NCI-H1048 (cell line): ENCODE data around the gene FRMD4A.
"Not testable (repeated sequence)": the region's sequence is repeated elsewhere in the genome, so short reads cannot be mapped to it uniquely, and the experiment has no call there.

Experiments used
- DNase-seq: peaks from one replicate; lab custom pipeline; 2025; lab: John Stamatoyannopoulos, UW

FRMD4A gene

DNA sequence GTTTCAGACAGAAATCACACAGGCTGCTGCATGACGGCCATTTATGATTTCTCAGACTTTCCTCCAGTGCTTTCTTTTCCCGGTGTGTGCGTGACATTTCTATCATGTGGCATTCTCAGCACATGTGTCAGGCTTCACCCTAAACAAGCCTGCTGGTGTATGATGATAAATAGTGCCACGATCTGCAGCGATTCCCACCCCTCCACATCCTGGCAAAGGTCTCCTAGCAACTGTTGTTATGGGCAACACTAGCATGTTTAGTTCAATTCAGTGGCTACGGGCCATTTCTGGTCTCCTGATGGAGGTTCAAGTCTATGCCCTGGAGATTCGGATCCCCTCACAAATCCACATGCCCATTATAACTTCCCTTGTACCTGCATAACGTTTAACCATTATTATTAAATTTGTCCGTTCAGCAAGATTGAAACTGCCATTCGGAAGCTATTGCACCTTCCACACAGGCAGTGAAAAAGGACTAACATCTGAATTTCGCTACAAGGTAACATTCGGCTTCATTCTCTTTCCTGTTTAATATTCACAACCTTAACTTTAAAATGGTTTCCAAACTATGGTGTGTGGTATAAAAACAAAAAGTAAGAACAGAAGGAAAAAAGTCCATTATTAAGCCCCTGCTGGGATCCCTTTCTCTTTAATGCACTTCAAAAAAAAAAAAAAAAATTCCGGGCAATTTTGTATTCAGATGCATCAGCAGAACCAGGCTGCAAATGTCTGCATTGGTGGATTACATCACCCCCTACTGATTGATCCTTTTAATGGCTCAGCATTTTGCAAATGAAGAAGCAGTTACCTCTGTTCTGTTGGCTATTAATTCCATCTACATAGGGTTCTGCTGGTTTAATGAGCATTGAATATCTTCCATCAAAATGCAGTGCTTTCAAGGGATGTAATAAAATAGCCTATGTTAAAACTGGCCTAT is 90.2 kb downstream of the FRMD4A start:
- DNase-seq = no peak

- DNase-seq = not testable (repeated sequence)
Observed at GRCh38 chr10:14238659-14239058, 92.1 kb downstream of the FRMD4A start.

- no peak for DNase-seq
Observed at GRCh38 chr10:14236341-14236740, 94.4 kb downstream of the FRMD4A start.

- DNase-seq = no peak
Observed at GRCh38 chr10:14235566-14236195, 95.0 kb downstream of the FRMD4A start.

- no peak for DNase-seq
Observed at GRCh38 chr10:14233566-14233965, 97.2 kb downstream of the FRMD4A start.

- DNase-seq = not testable (repeated sequence)
Observed at GRCh38 chr10:14228798-14229197, 101.9 kb downstream of the FRMD4A start.

DNA sequence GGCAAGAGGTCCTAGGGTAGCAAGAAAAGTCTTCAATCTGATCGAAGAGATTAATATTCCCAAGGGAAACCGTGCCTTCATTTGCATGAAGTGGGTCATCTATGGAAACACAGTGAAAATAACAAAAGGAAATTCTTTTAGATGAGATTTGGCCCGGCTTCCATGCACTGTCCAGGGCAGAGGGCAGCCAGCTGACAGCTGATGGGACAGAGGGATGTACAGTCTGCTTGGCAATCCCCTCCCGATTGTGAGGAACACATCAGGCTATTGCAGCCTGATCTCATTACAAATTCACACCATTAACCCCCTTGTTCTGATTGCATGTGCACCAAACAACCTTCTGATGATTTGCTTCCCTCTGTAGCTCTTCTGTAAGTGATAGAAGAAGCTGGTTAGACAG is 105.3 kb downstream of the FRMD4A start:
- no peak for DNase-seq

- no peak for DNase-seq
Observed at GRCh38 chr10:14220026-14220425, 110.7 kb downstream of the FRMD4A start.

- no peak for DNase-seq
Observed at GRCh38 chr10:14219411-14219810, 111.3 kb downstream of the FRMD4A start.

DNA sequence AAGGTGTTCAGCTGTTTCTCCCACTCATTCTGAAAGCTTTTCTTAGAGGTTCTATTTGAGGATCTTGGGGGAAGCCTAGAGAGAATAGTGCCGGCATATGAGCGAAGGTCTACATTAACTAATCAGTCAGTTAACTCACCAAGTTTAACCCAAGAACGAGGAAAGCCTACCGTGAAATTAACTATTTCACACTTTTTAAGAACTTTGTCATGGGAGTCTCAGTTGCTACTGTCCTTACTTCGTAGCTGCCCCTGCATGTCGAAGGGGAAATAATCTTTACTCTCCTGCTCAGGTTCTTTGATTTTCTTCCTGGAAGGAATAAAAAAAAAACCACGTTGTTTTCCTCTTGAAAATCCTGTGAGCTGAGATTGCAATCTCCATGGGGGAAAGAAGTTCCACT is 115.1 kb downstream of the FRMD4A start:
- no peak for DNase-seq

GRCh38 chr10:14213703-14214102 is 117.0 kb downstream of the FRMD4A start:
- not testable (repeated sequence) for DNase-seq

DNA sequence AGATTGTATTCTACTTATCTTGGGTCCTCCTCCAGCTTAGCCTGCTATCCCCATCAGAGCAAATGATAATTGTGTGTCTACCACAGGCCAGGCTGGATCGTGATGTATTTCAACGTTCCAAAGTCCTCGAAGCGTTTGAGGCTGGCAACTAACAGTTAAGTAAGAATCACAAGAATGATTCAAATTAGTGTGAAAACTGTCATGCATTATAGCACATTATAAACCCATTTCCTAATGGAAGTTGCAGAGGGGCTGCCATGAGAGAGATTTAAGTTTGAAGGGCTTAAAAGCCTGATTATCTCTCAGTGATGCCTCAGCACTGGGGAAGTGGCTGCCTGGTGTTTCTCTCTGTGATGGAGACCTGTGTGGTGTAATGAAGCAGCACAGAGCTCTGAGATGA is 119.1 kb downstream of the FRMD4A start:
- DNase-seq = no peak

DNA sequence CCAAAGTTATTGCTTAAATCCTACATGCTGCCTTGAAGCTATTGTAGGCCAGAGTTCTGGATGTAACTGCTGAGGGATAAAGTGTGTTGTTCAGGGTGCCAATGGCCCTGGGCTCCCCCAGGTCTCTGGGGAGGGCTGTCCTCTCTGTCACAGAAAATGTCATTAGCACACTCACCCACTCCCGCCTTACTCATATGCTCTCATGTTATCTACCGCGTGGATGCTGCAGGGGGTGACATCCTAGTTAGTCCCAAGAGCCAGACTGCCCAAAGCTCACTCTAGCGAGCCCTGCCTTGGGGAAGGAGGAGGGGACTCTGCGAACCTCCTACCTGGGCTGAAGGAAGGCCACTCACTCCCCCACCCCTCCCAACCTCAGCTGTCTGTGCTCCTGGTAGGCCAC is 122.5 kb downstream of the FRMD4A start:
- DNase-seq = no peak

- DNase-seq = no peak
Observed at GRCh38 chr10:14205233-14205632, 125.5 kb downstream of the FRMD4A start.

GRCh38 chr10:14200698-14201544 is 129.8 kb downstream of the FRMD4A start:
- DNase-seq = no peak

DNA sequence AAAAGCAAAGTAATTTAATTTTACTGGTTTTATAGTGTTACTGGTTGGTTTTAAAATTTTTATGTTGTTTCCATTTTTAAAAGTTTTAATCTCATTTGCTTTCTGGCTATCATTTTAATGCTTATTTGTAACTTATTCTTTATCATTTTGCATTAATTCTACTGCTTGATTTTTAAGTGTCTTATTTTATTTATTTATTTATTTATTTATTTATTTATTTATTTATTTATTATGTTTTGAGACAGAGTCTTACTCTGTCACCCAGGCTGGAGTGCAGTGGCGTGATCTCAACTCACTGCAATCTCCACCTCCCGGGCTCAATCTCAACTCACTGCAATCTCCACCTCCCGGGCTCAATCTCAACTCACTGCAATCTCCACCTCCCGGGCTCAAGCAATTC is 131.6 kb downstream of the FRMD4A start:
- not testable (repeated sequence) for DNase-seq

DNA sequence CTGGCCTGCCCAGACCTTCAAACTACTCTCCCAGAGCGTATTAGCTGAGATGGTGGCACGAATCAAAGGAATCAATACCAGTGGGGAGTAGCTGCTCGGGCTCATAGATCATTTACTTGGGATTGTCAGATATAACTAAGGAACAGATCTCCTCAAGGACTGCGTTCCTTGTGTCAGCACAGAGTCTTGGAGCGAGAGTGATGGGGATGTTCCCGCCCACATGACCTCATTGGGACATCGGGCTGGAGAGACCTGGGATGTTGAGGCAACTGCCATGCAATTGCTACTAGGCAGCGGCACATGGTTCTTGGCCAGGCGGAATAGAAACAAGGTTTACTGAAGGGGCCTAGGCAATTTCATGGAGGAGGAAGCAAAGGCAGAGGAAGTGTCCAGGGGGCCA is 132.6 kb downstream of the FRMD4A start:
- DNase-seq = no peak

DNA sequence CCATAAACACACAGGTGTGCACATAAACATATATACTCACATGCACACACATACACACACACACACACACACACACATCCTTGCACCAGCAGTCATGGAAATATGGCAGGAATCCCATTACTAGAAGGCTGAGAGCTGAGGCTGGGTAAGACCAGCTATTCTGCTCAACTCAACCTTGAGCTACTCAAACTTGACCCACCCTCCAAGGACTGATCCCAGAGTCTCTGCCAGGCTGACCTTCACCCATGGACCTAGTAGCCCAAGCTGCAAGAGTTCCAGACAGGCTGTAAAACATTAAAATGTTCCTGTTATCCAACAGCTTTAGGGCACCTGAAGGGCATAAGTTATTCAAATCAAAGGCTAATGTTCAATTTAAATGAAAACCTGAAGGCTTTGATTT is 134.6 kb downstream of the FRMD4A start:
- DNase-seq = no peak

DNA sequence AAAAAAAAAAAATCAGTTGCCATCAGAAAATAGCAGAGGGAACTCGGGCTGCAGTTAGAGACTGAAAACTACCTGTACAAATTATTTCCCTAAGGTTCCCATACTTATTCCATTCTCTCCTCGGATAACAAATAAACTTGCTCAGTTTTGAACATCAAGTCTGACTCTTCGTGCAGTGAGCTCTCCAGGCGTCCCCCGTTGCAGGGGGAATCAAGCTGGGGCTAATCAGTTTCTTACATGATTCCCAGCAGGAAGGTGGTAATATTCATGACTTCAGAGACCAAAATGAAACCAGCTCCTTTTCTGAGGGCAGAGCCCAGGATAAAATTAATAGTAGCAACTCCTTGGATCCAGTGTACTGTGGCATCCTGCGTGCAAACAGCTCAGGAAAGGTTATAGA is 135.3 kb downstream of the FRMD4A start:
- no peak for DNase-seq

- no peak for DNase-seq
Observed at GRCh38 chr10:14192746-14193145, 138.0 kb downstream of the FRMD4A start.

DNA sequence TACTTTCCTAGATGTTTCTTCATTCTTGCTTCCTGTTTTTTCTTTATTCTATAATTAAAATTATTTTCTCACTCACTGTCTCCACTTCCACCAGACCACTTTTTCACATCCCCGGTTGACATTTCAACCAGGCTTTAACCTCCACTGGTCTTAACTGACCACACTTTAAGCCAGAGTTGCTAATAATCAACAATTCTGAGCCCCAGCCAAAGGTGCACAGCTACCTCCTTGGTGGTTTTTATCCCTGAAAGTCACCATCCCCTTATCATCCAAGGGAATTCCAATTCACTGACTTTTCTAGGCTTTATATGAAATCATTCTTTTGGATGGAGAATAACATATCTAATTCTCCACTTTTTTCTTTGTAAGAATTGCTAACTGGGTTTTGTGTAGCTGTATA is 138.9 kb downstream of the FRMD4A start:
- no peak for DNase-seq

GRCh38 chr10:14191407-14191806 is 139.3 kb downstream of the FRMD4A start:
- DNase-seq = no peak

DNA sequence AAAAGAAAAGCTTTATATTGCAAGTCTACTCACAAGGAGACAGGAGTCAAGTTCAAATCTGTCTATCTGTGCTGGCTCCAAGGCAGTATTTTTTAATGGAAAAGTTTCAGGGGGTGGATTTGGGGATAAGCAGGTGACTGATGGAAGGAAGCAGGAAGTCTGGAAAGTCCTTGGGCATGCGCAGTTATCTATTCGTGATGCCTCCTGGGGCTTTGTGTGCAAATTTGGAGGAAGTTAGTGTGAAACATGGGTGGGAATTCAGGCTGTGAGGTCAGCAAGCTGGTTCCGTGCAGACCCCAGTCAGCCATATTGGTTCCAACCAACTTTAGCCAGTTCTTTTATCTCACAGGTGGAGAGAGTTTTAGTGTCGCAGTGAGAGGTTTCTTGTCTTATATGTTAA is 140.0 kb downstream of the FRMD4A start:
- no peak for DNase-seq
